NT2/D1 (cell line): ENCODE data around the gene EPS8L3.

Experiments used
- YY1 ChIP-seq: IDR thresholded peaks from 2 replicates; pipeline ENCODE4 v1.6.1; 2011; ENCODE audit not compliant: insufficient read length, insufficient read depth
- ZNF274 ChIP-seq: IDR thresholded peaks from 2 replicates; pipeline ENCODE4 v1.6.1; 2011; ENCODE audit warnings: mild to moderate bottlenecking, low read depth, low read length

DNA sequence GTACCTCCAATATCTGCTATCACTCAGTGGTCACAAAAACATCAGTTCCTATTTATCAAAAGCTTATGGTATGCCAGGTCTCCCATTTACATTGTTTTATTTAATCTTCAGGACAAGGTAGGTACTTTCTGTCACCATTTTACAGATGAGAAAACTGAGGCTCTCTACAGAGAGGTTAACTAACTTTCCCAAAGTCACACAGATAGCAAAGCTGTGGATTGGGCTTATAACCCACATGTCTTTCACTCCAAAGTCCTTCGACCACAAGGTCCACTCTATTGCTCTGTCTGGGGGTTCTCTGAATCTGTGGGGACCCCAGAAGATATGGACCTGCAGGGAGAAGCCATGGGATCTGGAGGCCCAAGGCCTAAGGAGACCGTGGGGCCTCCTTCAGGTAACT, 26.6 kb upstream of the EPS8L3 start:
- TF ChIP-seq ZNF274 = no peak
- TF ChIP-seq YY1 = no peak
